ENCODE measurements around the gene REXO5.

Gene REXO5

GRCh38 chr16:20798364-20798763 lies 8.0 kb upstream of the REXO5 start:
- H3K27ac ChIP-seq (ENCODE audit: low read length), result no peak overlapping the region
- no peaks in the 10 kb centered on the region for H3K36me3 ChIP-seq (replicated peaks; ENCODE audit: insufficient read depth, low read length)
- no peak overlapping the region for H3K9ac ChIP-seq (ENCODE audit: low read length)
- no peaks in the 10 kb centered on the region for H3K9me2 ChIP-seq (replicated peaks; ENCODE audit: insufficient read depth, low read length)
- no peaks in the 10 kb centered on the region for H4K20me1 ChIP-seq (ENCODE audit: insufficient read depth, low read length)
- no peaks in the 10 kb centered on the region; the same call in 1 of the 2 replicates for H3F3A ChIP-seq (ENCODE audit: insufficient read depth, low read length)
- no peak overlapping the region for H3K4me2 ChIP-seq (ENCODE audit: low read depth, low read length)
- H3K9me3 ChIP-seq (replicated peaks; ENCODE audit: insufficient read depth, low read length), result no peaks in the 10 kb centered on the region
- no peak overlapping the region for H3K4me3 ChIP-seq (ENCODE audit: low read length)
- no peak for DNase-seq
- no peaks in the 10 kb centered on the region for H3K79me2 ChIP-seq (ENCODE audit: low read length)
- no peaks in the 10 kb centered on the region for H3K4me1 ChIP-seq (ENCODE audit: low read length)
- H2AFZ ChIP-seq (ENCODE audit: low read length), result no peak overlapping the region
- TF ChIP-seq EZH2 (optimal IDR thresholded peaks at IDR 0.05; ENCODE audit: low read depth, low read length) (no peak), CTCF (IDR thresholded peaks at IDR 0.05; ENCODE audit: low read length) (no peak), EZH2phosphoT487 (IDR thresholded peaks at IDR 0.05; ENCODE audit: low read length) (no peak)
- H3K27me3 ChIP-seq (replicated peaks; ENCODE audit: insufficient read depth, low read length), result no peaks in the 10 kb centered on the region

DNA sequence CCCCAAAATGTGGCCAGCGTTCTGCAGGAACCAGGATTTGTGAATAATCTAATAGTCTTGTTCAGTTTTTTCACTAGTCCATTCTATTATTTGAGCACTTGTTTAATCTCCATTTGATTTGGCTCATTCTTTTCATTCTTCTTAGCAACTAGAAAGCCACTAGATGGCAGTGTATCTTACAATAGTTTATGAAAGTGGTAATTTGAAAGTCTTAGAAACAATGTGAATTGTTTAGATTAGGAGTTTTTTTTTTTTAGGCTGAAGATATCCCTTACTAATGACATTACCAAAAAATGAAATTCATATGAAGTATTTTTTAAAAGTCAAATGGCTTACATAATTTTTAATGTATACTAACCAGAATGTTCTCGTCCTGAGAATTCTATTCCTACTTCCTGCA lies 6.7 kb upstream of the REXO5 start:
- TF ChIP-seq CTCF (IDR thresholded peaks at IDR 0.05; ENCODE audit: low read length) (peak; percentile 71), EZH2 (optimal IDR thresholded peaks at IDR 0.05; ENCODE audit: low read depth, low read length) (no peak), EZH2phosphoT487 (IDR thresholded peaks at IDR 0.05; ENCODE audit: low read length) (no peak)
- Histone ChIP-seq H4K20me1 (ENCODE audit: insufficient read depth, low read length) (no peaks in the 10 kb centered on the region), H3K4me1 (ENCODE audit: low read length) (no peaks in the 10 kb centered on the region), H3K27ac (ENCODE audit: low read length) (no peak overlapping the region), H3K4me3 (ENCODE audit: low read length) (no peak overlapping the region), H3K36me3 (replicated peaks; ENCODE audit: insufficient read depth, low read length) (no peaks in the 10 kb centered on the region), H3K27me3 (replicated peaks; ENCODE audit: insufficient read depth, low read length) (no peaks in the 10 kb centered on the region), H3K9ac (ENCODE audit: low read length) (no peak overlapping the region), H3K79me2 (ENCODE audit: low read length) (no peaks in the 10 kb centered on the region), H3K4me2 (ENCODE audit: low read depth, low read length) (no peak overlapping the region), H3K9me2 (replicated peaks; ENCODE audit: insufficient read depth, low read length) (no peaks in the 10 kb centered on the region), H3K9me3 (replicated peaks; ENCODE audit: insufficient read depth, low read length) (no peaks in the 10 kb centered on the region), H2AFZ (ENCODE audit: low read length) (no peak overlapping the region), H3F3A (ENCODE audit: insufficient read depth, low read length) (no peaks in the 10 kb centered on the region; the same call in 1 of the 2 replicates)
- peak; percentile 56 for DNase-seq

DNA sequence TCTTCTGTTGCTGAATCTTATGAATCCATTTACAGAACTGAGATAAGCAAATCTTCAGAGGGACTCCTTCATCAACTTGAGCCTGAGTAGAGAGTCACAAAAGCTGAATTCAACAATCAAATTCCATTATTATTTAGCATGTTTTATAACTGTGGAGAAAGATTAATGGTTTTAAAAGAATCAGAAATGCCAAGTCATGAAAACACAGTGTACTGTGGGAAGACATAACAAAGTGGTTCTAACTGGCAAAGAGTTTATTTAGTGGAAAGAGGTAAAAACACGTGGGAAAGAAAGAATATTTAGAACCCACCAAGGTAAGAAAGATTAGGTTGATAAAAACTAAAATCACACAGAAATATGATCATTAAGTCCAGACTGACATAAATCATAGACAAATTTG lies 5.0 kb upstream of the REXO5 start:
- peaks cover 5% of the 10 kb centered on the region; the same call in 1 of the 2 replicates for H3F3A ChIP-seq (ENCODE audit: insufficient read depth, low read length)
- no peak overlapping the region for H2AFZ ChIP-seq (ENCODE audit: low read length)
- H3K4me2 ChIP-seq (ENCODE audit: low read depth, low read length), result no peak overlapping the region
- H3K9ac ChIP-seq (ENCODE audit: low read length), result no peak overlapping the region
- no peaks in the 10 kb centered on the region for H3K9me3 ChIP-seq (replicated peaks; ENCODE audit: insufficient read depth, low read length)
- no peaks in the 10 kb centered on the region for H3K4me1 ChIP-seq (ENCODE audit: low read length)
- no peaks in the 10 kb centered on the region for H4K20me1 ChIP-seq (ENCODE audit: insufficient read depth, low read length)
- TF ChIP-seq EZH2 (optimal IDR thresholded peaks at IDR 0.05; ENCODE audit: low read depth, low read length) (no peak), EZH2phosphoT487 (IDR thresholded peaks at IDR 0.05; ENCODE audit: low read length) (no peak), CTCF (IDR thresholded peaks at IDR 0.05; ENCODE audit: low read length) (no peak)
- no peaks in the 10 kb centered on the region for H3K9me2 ChIP-seq (replicated peaks; ENCODE audit: insufficient read depth, low read length)
- no peak for DNase-seq
- no peaks in the 10 kb centered on the region for H3K79me2 ChIP-seq (ENCODE audit: low read length)
- no peak overlapping the region for H3K4me3 ChIP-seq (ENCODE audit: low read length)
- H3K27me3 ChIP-seq (replicated peaks; ENCODE audit: insufficient read depth, low read length), result no peaks in the 10 kb centered on the region
- no peaks in the 10 kb centered on the region for H3K36me3 ChIP-seq (replicated peaks; ENCODE audit: insufficient read depth, low read length)
- no peak overlapping the region for H3K27ac ChIP-seq (ENCODE audit: low read length)

Measured in MM.1S (cell line).